Heart left ventricle (tissue), 13 donors: ENCODE results near the gene KATNBL1.

Experiments
- CTCF ChIP-seq, 12 donors: fragments of 200-600 bp; sonication (generic) in 4 of 12; IDR thresholded peaks; one replicate each; pipeline versions ENCODE4 v1.5.0 to v1.8.0; 2018 to 2022; ENCODE audit warnings: antibody characterized with exemption in 12 of 12, mild to moderate bottlenecking in 5 of 12
- POLR2A ChIP-seq, 2 donors: fragments of 450-650 bp; IDR thresholded peaks; one replicate each; pipeline ENCODE4 v1.6.1; 2017; ENCODE audit warnings: antibody characterized with exemption in 2 of 2, mild to moderate bottlenecking in 2 of 2, moderate library complexity in 2 of 2
- donor health status: ischemic (EF 13 %, LVEDD 7.1; RV severe dilation, severe dysfunction).
- donor health status: DM: no; HTN: yes; CAD: no.
- donor health status: DM: no; HTN: no; CAD: no.
- donor health status: ischemic (EF 25% LVEDD 6.9; RV normal size, moderate dysfunction).
- donor health status: ischemic (EF 25% LVEDD 5.7; RV mildly dilated, moderate dysfunction).
- donor health status: ischemic (EF 35%, LVEDD 5.7; RV mildly dilated, moderate dysfunction).
- donor health status: nonischemic (EF 11% LVEDD 7.7; RV severe dilation, severe dysfunction).
- donor health status: DM: yes; HTN: yes; CAD: no.
- donor health status: PGD.
- donor health status: ischemic (EF 29% LVEDD 5.4; RV normal size, mild dysfunction).
- donor health status: nonischemic (EF 23%, LVEDD 6.1; RV moderate dilation, normal function).

DNA sequence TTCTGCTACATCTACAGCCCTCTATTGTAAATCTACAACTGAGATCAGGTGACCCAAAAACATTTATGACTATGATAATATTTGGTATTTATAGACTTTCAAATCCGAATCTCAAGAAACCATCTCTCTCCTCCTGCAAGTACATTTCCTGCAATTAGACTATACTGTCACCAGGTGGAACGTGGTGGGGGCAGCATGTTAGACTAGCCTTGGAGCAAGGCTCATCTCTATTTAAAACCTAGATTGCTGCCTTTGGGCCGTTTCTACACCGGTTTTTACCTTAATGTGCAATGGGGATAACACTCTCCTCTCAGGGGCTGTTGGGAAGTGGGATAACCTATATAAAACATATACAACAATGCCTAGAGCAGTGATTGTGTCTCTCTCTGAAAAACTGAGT lies 3.8 kb upstream of the KATNBL1 start:
- TF ChIP-seq CTCF (IDR thresholded peaks at IDR 0.05) (no peak), POLR2A (IDR thresholded peaks at IDR 0.05) (no peak)
